NT2/D1 (cell line): ENCODE results near the gene ACAT1.

Experiments used
- DNase-seq: peaks from one replicate; pipeline ENCODE4 v3.0.0-alpha.2; 2011; ENCODE audit warnings: low read depth, low spot score
- H3K27me3 ChIP-seq: 2 replicates; pipeline ENCODE4 v1.6.0; 2011; ENCODE audit warnings: mild to moderate bottlenecking; ENCODE audit not compliant: insufficient read length, insufficient read depth
- H3K36me3 ChIP-seq: 2 replicates; pipeline ENCODE4 v1.6.1; 2011; ENCODE audit warnings: mild to moderate bottlenecking, low read length, mixed read lengths; ENCODE audit not compliant: insufficient read depth, insufficient read length
- H3K4me1 ChIP-seq: 2 replicates; pipeline ENCODE4 v1.5.1; 2011; ENCODE audit not compliant: insufficient read depth, insufficient read length
- H3K4me3 ChIP-seq: 2 replicates; pipeline ENCODE4 v1.5.1; 2011; ENCODE audit warnings: low read depth; ENCODE audit not compliant: insufficient read length
- H3K9ac ChIP-seq: 2 replicates; pipeline ENCODE4 v1.6.0; 2011; ENCODE audit warnings: low read depth; ENCODE audit not compliant: insufficient read length
- H3K9me3 ChIP-seq: 2 replicates; pipeline ENCODE4 v1.5.1; 2011; ENCODE audit warnings: mild to moderate bottlenecking, low read length; ENCODE audit not compliant: insufficient read depth
- SUZ12 ChIP-seq: IDR thresholded peaks from 2 replicates; pipeline ENCODE4 v1.6.1; 2011; ENCODE audit not compliant: insufficient read length, insufficient read depth; ENCODE audit errors: extremely low read depth
- YY1 ChIP-seq: IDR thresholded peaks from 2 replicates; pipeline ENCODE4 v1.6.1; 2011; ENCODE audit not compliant: insufficient read length, insufficient read depth
- ZNF274 ChIP-seq: IDR thresholded peaks from 2 replicates; pipeline ENCODE4 v1.6.1; 2011; ENCODE audit warnings: mild to moderate bottlenecking, low read depth, low read length

The ACAT1 gene

DNA sequence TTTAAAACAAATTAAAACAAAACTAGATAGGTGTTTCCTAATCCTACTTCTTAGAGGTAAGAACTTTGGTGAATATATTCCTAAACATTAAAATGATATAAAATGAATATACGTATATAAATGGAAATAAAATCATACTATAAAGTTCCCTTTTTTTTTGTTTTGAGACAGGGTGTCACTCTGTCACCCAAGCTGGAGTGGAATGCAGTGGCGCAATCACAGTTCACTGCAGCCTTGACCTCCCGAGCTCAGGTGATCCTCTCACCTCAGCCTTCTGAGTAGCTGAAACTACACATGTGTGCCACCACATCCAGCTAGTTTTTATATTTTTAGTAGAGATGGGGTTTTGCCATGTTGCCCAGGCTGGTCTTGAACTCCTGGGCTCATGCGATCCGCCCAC is 56.2 kb downstream of the ACAT1 start:
- no peak for TF ChIP-seq YY1
- TF ChIP-seq ZNF274, result no peak
- TF ChIP-seq SUZ12, result no peak

DNA sequence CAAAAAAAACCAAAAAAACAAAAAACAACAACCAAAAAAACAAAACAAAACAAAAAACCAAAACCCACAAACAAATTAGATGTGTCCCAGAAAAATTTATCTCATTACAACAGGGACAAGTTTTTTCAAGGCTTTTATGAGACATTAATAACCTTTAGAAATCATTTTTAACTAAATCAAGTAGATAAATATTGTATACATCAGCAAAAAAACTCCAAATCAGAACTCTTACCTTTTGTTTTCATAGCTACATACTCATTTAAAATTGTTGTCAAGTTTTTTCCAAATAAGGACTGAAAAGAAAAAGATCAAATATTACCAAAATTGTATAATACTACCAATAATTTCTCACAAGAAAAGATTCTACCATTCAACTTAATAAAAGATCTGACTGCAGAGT is 72.4 kb downstream of the ACAT1 start:
- Histone ChIP-seq H3K9ac (no peak overlapping the region), H3K4me1 (no peaks in the 10 kb centered on the region), H3K4me3 (no peak overlapping the region), H3K27me3 (no peaks in the 10 kb centered on the region), H3K36me3 (peaks cover 53% of the 10 kb centered on the region), H3K9me3 (no peaks in the 10 kb centered on the region)
- TF ChIP-seq YY1 (no peak), ZNF274 (no peak), SUZ12 (no peak)
- no peak for DNase-seq

More for the DNA sequence above, 56.2 kb downstream of the ACAT1 start:
- Histone ChIP-seq H3K9ac (no peak overlapping the region), H3K9me3 (no peaks in the 10 kb centered on the region), H3K27me3 (no peaks in the 10 kb centered on the region), H3K4me3 (no peak overlapping the region), H3K4me1 (no peaks in the 10 kb centered on the region), H3K36me3 (peaks cover 46% of the 10 kb centered on the region)
- DNase-seq, result no peak

DNA sequence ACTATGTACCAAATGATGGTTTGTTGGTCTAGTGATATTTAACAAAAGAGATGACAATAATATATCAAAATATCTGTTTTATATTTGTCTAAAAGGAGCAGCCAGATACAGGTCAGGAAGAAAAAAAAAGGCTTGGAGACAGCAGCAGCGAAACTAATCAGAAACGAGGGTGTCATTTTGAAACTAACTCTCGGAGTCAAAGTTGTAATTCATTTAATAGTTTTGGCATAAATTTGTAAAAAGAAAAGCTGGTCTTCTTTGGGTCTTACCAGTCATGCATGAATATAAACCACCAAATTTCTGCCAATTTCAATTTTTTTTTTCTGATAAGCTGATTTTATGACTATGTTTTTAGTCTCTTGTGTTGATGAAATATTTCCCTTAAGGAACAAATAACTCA is 75.5 kb downstream of the ACAT1 start:
- TF ChIP-seq ZNF274 (no peak), SUZ12 (no peak), YY1 (no peak)
- Histone ChIP-seq H3K9ac (no peak overlapping the region), H3K4me1 (no peaks in the 10 kb centered on the region), H3K9me3 (no peaks in the 10 kb centered on the region), H3K36me3 (peaks cover 48% of the 10 kb centered on the region), H3K4me3 (no peak overlapping the region), H3K27me3 (no peaks in the 10 kb centered on the region)
- no peak for DNase-seq
